T-helper 17 cell (primary cell): Measurements from ENCODE around the gene GCC1. TPM values are rescaled to one million over a fixed set of nuclear protein-coding genes. Genes with fewer than 3 reads are reported as not detected.
"Not testable (repeated sequence)": the region's sequence is repeated elsewhere in the genome, so short reads cannot be mapped to it uniquely, and the experiment has no call there.

Experiments
- ATAC-seq: fragments of 150-1000 bp; cut with Tn5 transposase; 2 replicates; pipeline ENCODE4 v1.10.0; 2021; ENCODE audit warnings: mild to moderate bottlenecking, moderate library complexity
- DNase-seq, 3 donors: peaks; one replicate each; pipeline versions ENCODE4 v3.0.0 to v3.0.0-alpha.2; 2020 to 2021
- H3K9me3 ChIP-seq: one replicate; pipeline ENCODE4 v1.7.0; 2013; ENCODE audit warnings: low read length, mild to moderate bottlenecking; ENCODE audit not compliant: control insufficient read depth, poor library complexity, severe bottlenecking
- H3K27ac Mint-ChIP-seq: one replicate; pipeline ENCODE4 v1.8.0; 2022; ENCODE audit warnings: mild to moderate bottlenecking, moderate library complexity, mixed read lengths
- H3K27me3 Mint-ChIP-seq: one replicate; pipeline ENCODE4 v1.8.0; 2022; ENCODE audit warnings: mixed read lengths
- H3K36me3 Mint-ChIP-seq: one replicate; pipeline ENCODE4 v1.8.0; 2022; ENCODE audit warnings: low read depth, mixed read lengths
- H3K4me1 Mint-ChIP-seq: one replicate; pipeline ENCODE4 v1.8.0; 2022; ENCODE audit warnings: mild to moderate bottlenecking, mixed read lengths
- H3K4me3 Mint-ChIP-seq: one replicate; pipeline ENCODE4 v1.8.0; 2022; ENCODE audit warnings: mild to moderate bottlenecking, moderate library complexity, mixed read lengths
- total RNA-seq, 4 donors: library from RNA in 2 of 4; stranded (reverse) in 2 of 4; gene quantifications; one replicate each; pipeline ENCODE4 v1.2.3 and lab custom pipeline; 2022 to 2026

GCC1 gene
- total RNA-seq, 2 donors from 2014 or later, result 27.4 to 33.6 TPM

GRCh38 chr7:127541548-127541947, 43.8 kb downstream of the GCC1 start:
- no peak for DNase-seq
- no peak for ATAC-seq
- Mint-ChIP-seq H3K36me3 (peaks cover 5% of the 10 kb centered on the region), H3K4me3 (no peak overlapping the region), H3K27ac (no peak overlapping the region), H3K27me3 (peaks cover 34% of the 10 kb centered on the region), H3K4me1 (peaks cover 4% of the 10 kb centered on the region)
- H3K9me3 ChIP-seq, result no peaks in the 10 kb centered on the region

- not testable (repeated sequence) for H3K4me3 Mint-ChIP-seq, DNase-seq, ATAC-seq, H3K4me1 Mint-ChIP-seq, H3K27ac Mint-ChIP-seq, H3K36me3 Mint-ChIP-seq, H3K9me3 ChIP-seq
- peaks cover 45% of the 10 kb centered on the region for H3K27me3 Mint-ChIP-seq
Measured at GRCh38 chr7:127540461-127540860, 44.9 kb downstream of the GCC1 start.

- no peaks in the 10 kb centered on the region for H3K9me3 ChIP-seq
- Mint-ChIP-seq H3K4me3 (no peak overlapping the region), H3K27me3 (peaks cover 53% of the 10 kb centered on the region), H3K4me1 (peaks cover 4% of the 10 kb centered on the region), H3K36me3 (peaks cover 5% of the 10 kb centered on the region), H3K27ac (no peak overlapping the region)
- ATAC-seq, result no peak
- DNase-seq, result no peak
Measured at GRCh38 chr7:127539116-127539515, 46.3 kb downstream of the GCC1 start.

- H3K9me3 ChIP-seq, result no peaks in the 10 kb centered on the region
- H3K36me3 Mint-ChIP-seq, result peaks cover 5% of the 10 kb centered on the region
- H3K27me3 Mint-ChIP-seq, result peaks cover 55% of the 10 kb centered on the region
- no peak for DNase-seq
- no peak overlapping the region for H3K27ac Mint-ChIP-seq
- H3K4me1 Mint-ChIP-seq, result peaks cover 4% of the 10 kb centered on the region
- no peak overlapping the region for H3K4me3 Mint-ChIP-seq
- no peak for ATAC-seq
Measured at GRCh38 chr7:127536741-127537140, 48.7 kb downstream of the GCC1 start.

GRCh38 chr7:127536394-127536691, 49.1 kb downstream of the GCC1 start:
- Mint-ChIP-seq H3K4me3 (no peak overlapping the region), H3K36me3 (peaks cover 5% of the 10 kb centered on the region), H3K27ac (no peak overlapping the region), H3K27me3 (peaks cover 51% of the 10 kb centered on the region), H3K4me1 (peaks cover 4% of the 10 kb centered on the region)
- ATAC-seq (no peak), DNase-seq (no peak)
- H3K9me3 ChIP-seq, result no peaks in the 10 kb centered on the region

- H3K27ac Mint-ChIP-seq, result no peak overlapping the region
- H3K27me3 Mint-ChIP-seq, result peaks cover 47% of the 10 kb centered on the region
Measured at GRCh38 chr7:127535546-127536393, 49.6 kb downstream of the GCC1 start.

GRCh38 chr7:127534636-127535035, 50.8 kb downstream of the GCC1 start:
- Mint-ChIP-seq H3K27ac (no peak overlapping the region), H3K4me1 (peaks cover 4% of the 10 kb centered on the region), H3K27me3 (peaks cover 41% of the 10 kb centered on the region), H3K36me3 (peaks cover 2% of the 10 kb centered on the region), H3K4me3 (no peak overlapping the region)
- ATAC-seq, result no peak
- no peak for DNase-seq
- no peaks in the 10 kb centered on the region for H3K9me3 ChIP-seq

More at GRCh38 chr7:127535546-127536393, 49.6 kb downstream of the GCC1 start:
- no peak for DNase-seq
- peaks cover 4% of the 10 kb centered on the region for H3K4me1 Mint-ChIP-seq
- peaks cover 5% of the 10 kb centered on the region for H3K36me3 Mint-ChIP-seq
- H3K4me3 Mint-ChIP-seq, result no peak overlapping the region
- H3K9me3 ChIP-seq, result no peaks in the 10 kb centered on the region
- no peak for ATAC-seq

GRCh38 chr7:127532736-127533135, 52.7 kb downstream of the GCC1 start:
- no peak overlapping the region for H3K4me3 Mint-ChIP-seq
- H3K9me3 ChIP-seq, result no peaks in the 10 kb centered on the region
- no peak overlapping the region for H3K27ac Mint-ChIP-seq
- H3K4me1 Mint-ChIP-seq, result peaks cover 4% of the 10 kb centered on the region
- H3K36me3 Mint-ChIP-seq, result no peaks in the 10 kb centered on the region
- H3K27me3 Mint-ChIP-seq, result peaks cover 32% of the 10 kb centered on the region
- ATAC-seq (no peak), DNase-seq (no peak)

GRCh38 chr7:127532151-127532550, 53.2 kb downstream of the GCC1 start:
- ATAC-seq (no peak), DNase-seq (no peak)
- H3K4me3 Mint-ChIP-seq, result no peak overlapping the region
- H3K9me3 ChIP-seq, result no peaks in the 10 kb centered on the region
- H3K4me1 Mint-ChIP-seq, result peaks cover 4% of the 10 kb centered on the region
- H3K36me3 Mint-ChIP-seq, result no peaks in the 10 kb centered on the region
- peaks cover 27% of the 10 kb centered on the region for H3K27me3 Mint-ChIP-seq
- H3K27ac Mint-ChIP-seq, result no peak overlapping the region

Other genes with a start within 250 kb of the GCC1 start
- gene ZNF800, start 192.9 kb downstream of the GCC1 start, total RNA-seq, result 10 to 100 TPM; 67.2 to 70.1 TPM
- gene ARF5, start 2.8 kb upstream of the GCC1 start, total RNA-seq, result 100 to 1,000 TPM in 1 of 2 donors, 10 to 100 TPM in 1; 95.5 to 105 TPM
- gene FSCN3, start 8.1 kb upstream of the GCC1 start, total RNA-seq, result 1 to 10 TPM; 2.5 to 3.4 TPM
- gene PAX4, start 32.5 kb upstream of the GCC1 start, total RNA-seq, result not detected
- 100 to 1,000 TPM; 201 to 208 TPM for gene SND1, start 66.6 kb upstream of the GCC1 start, total RNA-seq